Measurements from ENCODE around the gene PRKAR1A.

GRCh38 chr17:68512960-68513474 is 787 bp downstream of the PRKAR1A start:
- no peak for TF ChIP-seq POLR2AphosphoS5 (IDR thresholded peaks at IDR 0.05; ENCODE audit: insufficient read depth in 1 of 2, low read depth in 1 of 2)
- TF ChIP-seq, protein P1, sequence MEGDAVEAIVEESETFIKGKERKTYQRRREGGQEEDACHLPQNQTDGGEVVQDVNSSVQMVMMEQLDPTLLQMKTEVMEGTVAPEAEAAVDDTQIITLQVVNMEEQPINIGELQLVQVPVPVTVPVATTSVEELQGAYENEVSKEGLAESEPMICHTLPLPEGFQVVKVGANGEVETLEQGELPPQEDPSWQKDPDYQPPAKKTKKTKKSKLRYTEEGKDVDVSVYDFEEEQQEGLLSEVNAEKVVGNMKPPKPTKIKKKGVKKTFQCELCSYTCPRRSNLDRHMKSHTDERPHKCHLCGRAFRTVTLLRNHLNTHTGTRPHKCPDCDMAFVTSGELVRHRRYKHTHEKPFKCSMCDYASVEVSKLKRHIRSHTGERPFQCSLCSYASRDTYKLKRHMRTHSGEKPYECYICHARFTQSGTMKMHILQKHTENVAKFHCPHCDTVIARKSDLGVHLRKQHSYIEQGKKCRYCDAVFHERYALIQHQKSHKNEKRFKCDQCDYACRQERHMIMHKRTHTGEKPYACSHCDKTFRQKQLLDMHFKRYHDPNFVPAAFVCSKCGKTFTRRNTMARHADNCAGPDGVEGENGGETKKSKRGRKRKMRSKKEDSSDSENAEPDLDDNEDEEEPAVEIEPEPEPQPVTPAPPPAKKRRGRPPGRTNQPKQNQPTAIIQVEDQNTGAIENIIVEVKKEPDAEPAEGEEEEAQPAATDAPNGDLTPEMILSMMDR (IDR thresholded peaks at IDR 0.05) = no peak
- no peak for TF ChIP-seq POLR2A (IDR thresholded peaks at IDR 0.05)

Data from vagina (tissue), 2 donors.